ENCODE data around the gene SLC24A3. TPM values are rescaled to one million over a fixed set of nuclear protein-coding genes. Genes with fewer than 3 reads are reported as not detected.

The SLC24A3 gene
- total RNA-seq, 1 donor from 2014 or later, result 0.10 TPM

DNA sequence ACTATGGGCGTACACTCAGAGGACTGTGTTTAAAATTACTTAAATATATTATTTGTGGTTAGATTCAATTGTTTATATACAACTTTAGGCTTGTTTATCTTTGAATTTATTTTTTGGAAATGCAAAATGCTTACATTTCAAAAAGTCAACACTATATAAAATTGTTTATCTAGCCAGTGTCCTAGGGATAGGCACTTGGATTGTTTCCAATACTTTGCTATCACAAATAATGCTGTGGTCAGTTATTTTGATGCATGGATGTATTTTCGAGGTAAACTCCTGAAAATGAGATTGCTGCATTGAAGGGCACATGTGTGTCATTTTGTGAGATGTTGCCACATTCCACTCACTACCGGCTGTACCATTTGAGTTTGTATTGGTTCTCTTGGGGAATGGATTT lies 213.9 kb downstream of the SLC24A3 start:
- TF ChIP-seq, protein P1, sequence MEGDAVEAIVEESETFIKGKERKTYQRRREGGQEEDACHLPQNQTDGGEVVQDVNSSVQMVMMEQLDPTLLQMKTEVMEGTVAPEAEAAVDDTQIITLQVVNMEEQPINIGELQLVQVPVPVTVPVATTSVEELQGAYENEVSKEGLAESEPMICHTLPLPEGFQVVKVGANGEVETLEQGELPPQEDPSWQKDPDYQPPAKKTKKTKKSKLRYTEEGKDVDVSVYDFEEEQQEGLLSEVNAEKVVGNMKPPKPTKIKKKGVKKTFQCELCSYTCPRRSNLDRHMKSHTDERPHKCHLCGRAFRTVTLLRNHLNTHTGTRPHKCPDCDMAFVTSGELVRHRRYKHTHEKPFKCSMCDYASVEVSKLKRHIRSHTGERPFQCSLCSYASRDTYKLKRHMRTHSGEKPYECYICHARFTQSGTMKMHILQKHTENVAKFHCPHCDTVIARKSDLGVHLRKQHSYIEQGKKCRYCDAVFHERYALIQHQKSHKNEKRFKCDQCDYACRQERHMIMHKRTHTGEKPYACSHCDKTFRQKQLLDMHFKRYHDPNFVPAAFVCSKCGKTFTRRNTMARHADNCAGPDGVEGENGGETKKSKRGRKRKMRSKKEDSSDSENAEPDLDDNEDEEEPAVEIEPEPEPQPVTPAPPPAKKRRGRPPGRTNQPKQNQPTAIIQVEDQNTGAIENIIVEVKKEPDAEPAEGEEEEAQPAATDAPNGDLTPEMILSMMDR (IDR thresholded peaks at IDR 0.05), result no peak
- Mint-ChIP-seq H3K27me3 (ENCODE audit: low read depth) (peaks cover 2% of the 10 kb centered on the region), H3K27ac (ENCODE audit: unreplicated experiment) (no peak overlapping the region), H3K4me3 (ENCODE audit: unreplicated experiment) (no peak overlapping the region), H3K4me1 (ENCODE audit: low read depth) (peaks cover 3% of the 10 kb centered on the region), H3K36me3 (ENCODE audit: low read depth) (peaks cover under 1% of the 10 kb centered on the region), H3K9me3 (ENCODE audit: low read depth) (peaks cover 2% of the 10 kb centered on the region)
- no peak for DNase-seq (ENCODE audit: low spot score)

DNA sequence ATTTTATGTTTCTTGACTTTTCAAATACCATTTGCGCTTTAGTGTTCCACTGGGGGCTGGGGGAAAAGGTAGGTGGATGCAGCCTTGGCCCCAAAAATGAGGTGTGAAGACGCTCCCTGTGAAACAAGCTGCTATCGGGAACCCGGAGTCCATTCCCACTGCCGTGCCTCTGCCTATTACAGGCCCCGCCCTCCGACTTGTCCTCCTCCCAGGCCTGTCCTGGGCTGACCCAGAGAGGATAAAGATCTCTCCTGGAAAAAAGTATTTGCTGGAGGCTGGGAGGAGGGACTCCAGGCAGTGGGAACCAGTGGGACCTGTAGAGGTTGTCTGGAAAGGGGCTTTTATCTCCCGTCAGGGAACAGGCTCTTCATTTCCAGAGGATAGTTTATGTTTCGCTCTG lies 215.0 kb downstream of the SLC24A3 start:
- no peaks in the 10 kb centered on the region for H3K9me3 Mint-ChIP-seq (ENCODE audit: low read depth)
- no peak overlapping the region for H3K27ac Mint-ChIP-seq (ENCODE audit: unreplicated experiment)
- H3K36me3 Mint-ChIP-seq (ENCODE audit: low read depth), result no peaks in the 10 kb centered on the region
- peaks cover 2% of the 10 kb centered on the region for H3K27me3 Mint-ChIP-seq (ENCODE audit: low read depth)
- H3K4me1 Mint-ChIP-seq (ENCODE audit: low read depth), result peaks cover 3% of the 10 kb centered on the region
- no peak for DNase-seq (ENCODE audit: low spot score)
- TF ChIP-seq, protein P1 (IDR thresholded peaks at IDR 0.05), result no peak
- no peak overlapping the region for H3K4me3 Mint-ChIP-seq (ENCODE audit: unreplicated experiment)

DNA sequence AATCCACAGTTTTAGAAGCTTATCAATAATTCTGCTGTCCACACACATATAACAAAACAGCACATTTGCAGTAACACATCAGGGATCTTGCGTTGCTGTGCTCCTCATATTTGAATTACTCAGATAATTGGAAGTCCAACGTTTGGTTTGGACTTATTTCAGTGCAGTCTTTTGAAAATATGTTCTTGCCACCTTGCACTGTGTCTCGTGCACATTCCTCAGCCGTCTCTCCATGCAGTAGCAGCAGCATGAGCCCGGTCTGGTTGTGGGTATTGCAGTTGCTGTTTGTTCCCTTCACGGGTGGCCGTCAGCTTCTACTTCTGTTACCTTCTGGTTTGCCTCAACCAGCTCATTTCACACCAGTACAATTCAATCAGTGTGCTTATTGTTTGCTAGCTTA lies 215.5 kb downstream of the SLC24A3 start:
- no peak overlapping the region for H3K4me3 Mint-ChIP-seq (ENCODE audit: unreplicated experiment)
- peaks cover 3% of the 10 kb centered on the region for H3K4me1 Mint-ChIP-seq (ENCODE audit: low read depth)
- TF ChIP-seq, protein P1 (IDR thresholded peaks at IDR 0.05), result no peak

DNA sequence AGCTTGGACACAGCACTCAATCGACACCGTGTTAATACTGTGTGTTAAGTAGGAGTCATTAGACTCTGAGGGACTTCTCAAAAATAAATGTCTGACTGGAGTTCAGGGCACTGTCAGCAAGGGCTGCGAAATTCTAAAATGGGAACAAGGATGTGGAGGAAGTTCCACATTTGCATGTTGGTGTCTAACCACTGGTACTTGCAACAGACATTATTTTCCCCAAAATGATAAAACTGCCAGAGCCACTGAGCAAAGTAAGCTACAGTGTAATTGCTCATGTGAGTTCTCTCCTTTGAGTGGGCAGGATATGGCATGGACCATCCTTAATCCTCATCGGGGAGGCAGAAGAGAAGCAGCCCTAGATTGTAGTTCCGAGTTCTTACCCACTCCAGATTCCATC lies 215.9 kb downstream of the SLC24A3 start:
- TF ChIP-seq, protein P1 (IDR thresholded peaks at IDR 0.05), result no peak
- Mint-ChIP-seq H3K9me3 (ENCODE audit: low read depth) (no peaks in the 10 kb centered on the region), H3K4me1 (ENCODE audit: low read depth) (peaks cover 3% of the 10 kb centered on the region), H3K27ac (ENCODE audit: unreplicated experiment) (no peak overlapping the region), H3K36me3 (ENCODE audit: low read depth) (no peaks in the 10 kb centered on the region), H3K4me3 (ENCODE audit: unreplicated experiment) (no peak overlapping the region), H3K27me3 (ENCODE audit: low read depth) (peaks cover 2% of the 10 kb centered on the region)
- DNase-seq (ENCODE audit: low spot score), result no peak

More for the DNA sequence above, 215.5 kb downstream of the SLC24A3 start:
- Mint-ChIP-seq H3K9me3 (ENCODE audit: low read depth) (no peaks in the 10 kb centered on the region), H3K36me3 (ENCODE audit: low read depth) (no peaks in the 10 kb centered on the region), H3K27me3 (ENCODE audit: low read depth) (peaks cover 2% of the 10 kb centered on the region), H3K27ac (ENCODE audit: unreplicated experiment) (no peak overlapping the region)
- no peak for DNase-seq (ENCODE audit: low spot score)

DNA sequence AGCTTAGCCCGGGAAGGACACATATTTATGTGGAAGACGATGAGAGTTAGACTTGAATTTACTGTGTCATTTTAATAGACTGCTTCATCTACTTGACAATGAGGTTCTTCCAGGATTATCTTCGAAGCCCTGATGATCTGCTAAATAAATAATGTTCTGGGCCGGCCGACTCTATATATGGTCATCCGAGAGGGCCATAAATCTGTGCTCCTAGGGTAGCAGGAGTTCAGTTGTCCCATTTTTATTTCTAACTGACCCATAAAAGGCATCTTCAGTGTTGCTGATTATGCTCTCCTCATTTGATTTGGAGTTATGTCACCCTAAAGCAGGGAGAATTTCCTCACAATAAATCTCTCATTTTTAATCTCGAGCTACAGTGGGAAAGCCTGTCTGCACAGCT lies 217.1 kb downstream of the SLC24A3 start:
- Mint-ChIP-seq H3K36me3 (ENCODE audit: low read depth) (no peaks in the 10 kb centered on the region), H3K9me3 (ENCODE audit: low read depth) (peaks cover 4% of the 10 kb centered on the region), H3K4me1 (ENCODE audit: low read depth) (peaks cover 3% of the 10 kb centered on the region), H3K4me3 (ENCODE audit: unreplicated experiment) (no peak overlapping the region), H3K27me3 (ENCODE audit: low read depth) (no peaks in the 10 kb centered on the region), H3K27ac (ENCODE audit: unreplicated experiment) (no peak overlapping the region)
- no peak for DNase-seq (ENCODE audit: low spot score)
- TF ChIP-seq, protein P1 (IDR thresholded peaks at IDR 0.05), result no peak

Measured in chondrocyte (in vitro differentiated cells).